ENCODE results near the gene RFLNA. TPM values are rescaled to one million over a fixed set of nuclear protein-coding genes. Genes with fewer than 3 reads are reported as not detected.

RFLNA gene
- total RNA-seq, 1 experiment from 2014 or later: 5.4 TPM

DNA sequence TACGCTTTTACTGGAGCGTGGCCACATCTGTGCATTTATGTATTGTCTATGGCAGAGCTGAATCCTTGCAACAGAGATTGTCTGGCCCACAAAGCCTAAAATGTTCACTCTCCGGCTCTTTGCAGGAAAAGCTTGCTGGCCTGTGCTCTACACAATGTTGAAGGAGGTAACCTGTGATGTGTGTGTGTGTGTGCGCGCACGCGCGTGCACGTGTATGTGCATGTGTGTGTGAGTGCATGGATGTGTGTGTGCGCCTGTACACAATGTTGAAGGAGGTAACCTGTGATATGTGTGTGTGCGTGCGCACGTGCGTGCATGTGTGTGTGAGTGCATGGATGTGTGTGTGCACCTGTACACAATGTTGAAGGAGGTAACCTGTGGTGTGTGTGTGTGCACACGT lies 62.7 kb downstream of the RFLNA start:
- in situ Hi-C loops (cut with HindIII; ENCODE audit: low pct_unique_long_range_greater_than_20kb, low sequenced_read_pairs) (no loop called here), intact Hi-C loops (cut with micrococcal nuclease; ENCODE audit: unreplicated experiment) (no loop called here)
- Histone ChIP-seq H3K4me1 (ENCODE audit: control insufficient read depth, insufficient read depth, low read length) (peaks cover 42% of the 10 kb centered on the region), H3K27ac (ENCODE audit: low read length) (no peak overlapping the region), H3K36me3 (ENCODE audit: control insufficient read depth, insufficient read depth, low read length) (peaks cover 18% of the 10 kb centered on the region), H3K4me3 (ENCODE audit: low read depth in 2 of 2, low read length in 2 of 2) (no peak overlapping the region), H3K9me3 (ENCODE audit: control insufficient read depth, insufficient read depth, low read depth, low read length) (no peaks in the 10 kb centered on the region), H3K27me3 (ENCODE audit: control insufficient read depth, insufficient read depth, low read length) (no peaks in the 10 kb centered on the region)
- TF ChIP-seq, protein P1, sequence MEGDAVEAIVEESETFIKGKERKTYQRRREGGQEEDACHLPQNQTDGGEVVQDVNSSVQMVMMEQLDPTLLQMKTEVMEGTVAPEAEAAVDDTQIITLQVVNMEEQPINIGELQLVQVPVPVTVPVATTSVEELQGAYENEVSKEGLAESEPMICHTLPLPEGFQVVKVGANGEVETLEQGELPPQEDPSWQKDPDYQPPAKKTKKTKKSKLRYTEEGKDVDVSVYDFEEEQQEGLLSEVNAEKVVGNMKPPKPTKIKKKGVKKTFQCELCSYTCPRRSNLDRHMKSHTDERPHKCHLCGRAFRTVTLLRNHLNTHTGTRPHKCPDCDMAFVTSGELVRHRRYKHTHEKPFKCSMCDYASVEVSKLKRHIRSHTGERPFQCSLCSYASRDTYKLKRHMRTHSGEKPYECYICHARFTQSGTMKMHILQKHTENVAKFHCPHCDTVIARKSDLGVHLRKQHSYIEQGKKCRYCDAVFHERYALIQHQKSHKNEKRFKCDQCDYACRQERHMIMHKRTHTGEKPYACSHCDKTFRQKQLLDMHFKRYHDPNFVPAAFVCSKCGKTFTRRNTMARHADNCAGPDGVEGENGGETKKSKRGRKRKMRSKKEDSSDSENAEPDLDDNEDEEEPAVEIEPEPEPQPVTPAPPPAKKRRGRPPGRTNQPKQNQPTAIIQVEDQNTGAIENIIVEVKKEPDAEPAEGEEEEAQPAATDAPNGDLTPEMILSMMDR (IDR thresholded peaks at IDR 0.05): no peak
- no peak for TF ChIP-seq POLR2AphosphoS5 (IDR thresholded peaks at IDR 0.05; ENCODE audit: low read depth, low read length)
- no peak for TF ChIP-seq SIN3A (IDR thresholded peaks at IDR 0.05; ENCODE audit: borderline replicate concordance, insufficient read depth, low read depth, low read length)
- TF ChIP-seq TCF7L2 (IDR thresholded peaks at IDR 0.05; ENCODE audit: low read depth, low read length): no peak
- TF ChIP-seq, protein P2, sequence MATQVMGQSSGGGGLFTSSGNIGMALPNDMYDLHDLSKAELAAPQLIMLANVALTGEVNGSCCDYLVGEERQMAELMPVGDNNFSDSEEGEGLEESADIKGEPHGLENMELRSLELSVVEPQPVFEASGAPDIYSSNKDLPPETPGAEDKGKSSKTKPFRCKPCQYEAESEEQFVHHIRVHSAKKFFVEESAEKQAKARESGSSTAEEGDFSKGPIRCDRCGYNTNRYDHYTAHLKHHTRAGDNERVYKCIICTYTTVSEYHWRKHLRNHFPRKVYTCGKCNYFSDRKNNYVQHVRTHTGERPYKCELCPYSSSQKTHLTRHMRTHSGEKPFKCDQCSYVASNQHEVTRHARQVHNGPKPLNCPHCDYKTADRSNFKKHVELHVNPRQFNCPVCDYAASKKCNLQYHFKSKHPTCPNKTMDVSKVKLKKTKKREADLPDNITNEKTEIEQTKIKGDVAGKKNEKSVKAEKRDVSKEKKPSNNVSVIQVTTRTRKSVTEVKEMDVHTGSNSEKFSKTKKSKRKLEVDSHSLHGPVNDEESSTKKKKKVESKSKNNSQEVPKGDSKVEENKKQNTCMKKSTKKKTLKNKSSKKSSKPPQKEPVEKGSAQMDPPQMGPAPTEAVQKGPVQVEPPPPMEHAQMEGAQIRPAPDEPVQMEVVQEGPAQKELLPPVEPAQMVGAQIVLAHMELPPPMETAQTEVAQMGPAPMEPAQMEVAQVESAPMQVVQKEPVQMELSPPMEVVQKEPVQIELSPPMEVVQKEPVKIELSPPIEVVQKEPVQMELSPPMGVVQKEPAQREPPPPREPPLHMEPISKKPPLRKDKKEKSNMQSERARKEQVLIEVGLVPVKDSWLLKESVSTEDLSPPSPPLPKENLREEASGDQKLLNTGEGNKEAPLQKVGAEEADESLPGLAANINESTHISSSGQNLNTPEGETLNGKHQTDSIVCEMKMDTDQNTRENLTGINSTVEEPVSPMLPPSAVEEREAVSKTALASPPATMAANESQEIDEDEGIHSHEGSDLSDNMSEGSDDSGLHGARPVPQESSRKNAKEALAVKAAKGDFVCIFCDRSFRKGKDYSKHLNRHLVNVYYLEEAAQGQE (IDR thresholded peaks at IDR 0.05; ENCODE audit: insufficient read depth in 1 of 2, low read depth in 2 of 2, low read length in 1 of 2): no peak
- POLR2A ChIA-PET: no interaction called here
- ATAC-seq (no peak), DNase-seq (ENCODE audit: low read depth, low spot score) (no peak)
- CTCF ChIA-PET: no interaction called here
- BruUV-seq (replicated peaks): no TSS peak

DNA sequence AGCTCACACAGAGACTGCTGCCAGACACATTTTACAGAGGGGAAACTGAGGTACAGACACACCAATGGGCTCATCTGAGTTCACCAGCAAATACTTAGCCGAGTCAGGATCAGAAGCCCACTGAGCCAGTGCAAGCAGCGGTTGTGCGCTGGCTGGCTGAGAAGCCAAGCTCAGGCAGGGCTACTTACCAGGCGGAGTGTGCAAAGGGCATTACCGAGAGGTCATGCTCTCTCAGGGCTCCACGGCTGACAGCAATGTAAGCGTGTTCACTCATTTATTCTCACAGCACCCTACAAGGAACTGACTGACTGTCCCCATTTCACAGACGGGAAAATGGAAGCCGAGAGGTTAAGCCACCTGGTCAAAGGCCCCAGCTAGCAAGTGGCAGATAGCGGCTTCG lies 63.7 kb downstream of the RFLNA start:
- CTCF ChIA-PET: no interaction called here
- intact Hi-C loops (cut with micrococcal nuclease; ENCODE audit: unreplicated experiment) (no loop called here), in situ Hi-C loops (cut with HindIII; ENCODE audit: low pct_unique_long_range_greater_than_20kb, low sequenced_read_pairs) (no loop called here)

More for the DNA sequence above, 63.7 kb downstream of the RFLNA start:
- Histone ChIP-seq H3K4me3 (ENCODE audit: low read depth in 2 of 2, low read length in 2 of 2) (no peak overlapping the region), H3K27me3 (ENCODE audit: control insufficient read depth, insufficient read depth, low read length) (no peaks in the 10 kb centered on the region), H3K9me3 (ENCODE audit: control insufficient read depth, insufficient read depth, low read depth, low read length) (no peaks in the 10 kb centered on the region), H3K4me1 (ENCODE audit: control insufficient read depth, insufficient read depth, low read length) (peaks cover 50% of the 10 kb centered on the region), H3K27ac (ENCODE audit: low read length) (peak overlapping the region; percentile 78), H3K36me3 (ENCODE audit: control insufficient read depth, insufficient read depth, low read length) (peaks cover 13% of the 10 kb centered on the region)
- ATAC-seq: no peak
- POLR2A ChIA-PET: no interaction called here
- DNase-seq (ENCODE audit: low read depth, low spot score): no peak
- TF ChIP-seq TCF7L2 (IDR thresholded peaks at IDR 0.05; ENCODE audit: low read depth, low read length) (no peak), POLR2AphosphoS5 (IDR thresholded peaks at IDR 0.05; ENCODE audit: low read depth, low read length) (no peak), SIN3A (IDR thresholded peaks at IDR 0.05; ENCODE audit: borderline replicate concordance, insufficient read depth, low read depth, low read length) (no peak)
- TF ChIP-seq, protein P2 (IDR thresholded peaks at IDR 0.05; ENCODE audit: insufficient read depth in 1 of 2, low read depth in 2 of 2, low read length in 1 of 2): no peak
- TF ChIP-seq, protein P1 (IDR thresholded peaks at IDR 0.05): no peak
- no TSS peak for BruUV-seq (replicated peaks)
